ENCODE measurements around the gene ALDH8A1. TPM values are rescaled to one million over a fixed set of nuclear protein-coding genes. Genes with fewer than 3 reads are reported as not detected.

Gene ALDH8A1
- total and polyA plus RNA-seq, 2 donors: 0.60 to 1.1 TPM

DNA sequence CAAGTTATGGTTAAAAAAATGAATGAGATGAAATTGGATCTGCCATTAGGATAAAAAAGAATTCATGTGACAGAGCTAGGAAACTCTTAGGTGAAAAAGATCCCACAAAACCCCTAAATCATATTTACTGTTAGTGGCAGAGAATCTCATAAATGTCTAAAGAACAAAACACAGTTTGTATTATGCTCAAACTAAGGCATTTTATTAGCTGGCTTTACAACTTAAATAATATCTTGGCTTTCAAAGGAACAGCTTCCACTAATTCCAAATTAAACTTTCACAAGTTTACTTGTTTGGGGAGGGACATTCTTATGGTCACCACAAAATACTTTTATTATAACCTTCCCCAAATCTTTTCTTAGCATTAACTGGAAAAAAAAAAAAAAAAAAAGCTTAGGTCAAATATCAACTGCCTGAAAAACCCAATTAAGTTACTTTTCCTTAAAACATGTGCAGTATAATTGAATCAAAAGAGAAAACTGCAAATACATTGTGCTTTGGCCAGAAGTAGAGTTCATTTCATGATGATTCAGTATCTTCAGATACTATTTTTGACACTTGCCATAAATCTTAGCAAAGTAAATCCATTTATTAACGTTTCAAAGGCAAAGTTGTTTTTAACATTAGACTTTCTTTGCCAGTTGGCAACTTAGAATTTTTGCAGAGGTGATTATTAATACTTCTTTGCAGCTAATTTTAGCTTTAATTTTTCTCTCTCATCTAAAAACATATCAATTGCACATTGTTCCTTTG is 14.7 kb upstream of the ALDH8A1 start:
- DNase-seq (ENCODE audit: extremely low spot score): no peak
- Histone ChIP-seq H3K36me3 (ENCODE audit: insufficient read depth) (peaks cover 4% of the 10 kb centered on the region), H3K27ac (ENCODE audit: low read depth) (no peak overlapping the region), H3K4me3 (ENCODE audit: low read depth, low read length) (no peak overlapping the region), H3K4me1 (ENCODE audit: insufficient read depth) (no peaks in the 10 kb centered on the region)
- 27% methylated on average over 1 of the region's 1 CpG for WGBS

DNA sequence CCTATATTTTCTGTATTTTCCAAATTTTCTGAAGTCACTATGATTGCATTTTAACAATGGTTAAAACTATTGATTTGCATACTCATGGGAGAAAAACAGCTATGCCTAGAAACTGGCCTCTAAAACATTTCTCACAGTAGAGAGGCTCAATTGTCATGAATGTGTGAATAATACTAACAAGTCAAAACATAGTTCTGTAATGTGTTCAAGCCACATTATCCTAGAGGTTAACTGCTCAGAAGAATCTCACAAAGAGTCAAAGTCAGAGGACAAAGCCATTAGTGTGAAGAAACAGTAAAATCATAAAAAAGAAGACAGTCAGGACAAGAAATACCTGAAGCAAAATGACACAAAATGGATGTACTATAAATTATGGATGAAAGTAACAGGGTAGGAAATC is 12.5 kb upstream of the ALDH8A1 start:
- no peaks in the 10 kb centered on the region for H3K4me1 ChIP-seq (ENCODE audit: insufficient read depth)

DNA sequence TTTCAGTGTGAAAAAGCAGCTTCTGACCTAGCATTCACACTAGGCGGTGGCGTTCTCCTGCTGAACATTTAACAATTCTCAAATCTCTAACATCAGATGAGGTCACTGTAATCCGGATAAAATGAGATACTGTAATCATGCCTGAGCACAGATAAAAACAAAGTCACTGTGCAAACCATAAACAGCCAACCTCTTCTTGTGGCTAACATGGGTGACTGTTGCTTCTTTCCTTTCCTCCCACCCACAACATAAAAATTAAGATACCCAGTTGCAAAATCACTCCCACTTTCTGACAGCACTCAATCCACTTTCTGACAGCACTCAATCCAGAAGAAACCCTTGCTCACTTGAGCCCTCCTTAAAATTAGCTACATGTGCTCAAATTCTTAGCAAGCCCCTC is 11.5 kb upstream of the ALDH8A1 start:
- H3K4me3 ChIP-seq (ENCODE audit: low read depth, low read length): no peak overlapping the region
- no peak for DNase-seq (ENCODE audit: extremely low spot score)
- H3K36me3 ChIP-seq (ENCODE audit: insufficient read depth): peaks cover 4% of the 10 kb centered on the region
- H3K4me1 ChIP-seq (ENCODE audit: insufficient read depth): no peaks in the 10 kb centered on the region
- no peak overlapping the region for H3K27ac ChIP-seq (ENCODE audit: low read depth)
- WGBS: 90% methylated on average over 3 of the region's 3 CpGs

More for the DNA sequence above, 12.5 kb upstream of the ALDH8A1 start:
- H3K4me3 ChIP-seq (ENCODE audit: low read depth, low read length): no peak overlapping the region
- DNase-seq (ENCODE audit: extremely low spot score): no peak
- H3K36me3 ChIP-seq (ENCODE audit: insufficient read depth): peaks cover 4% of the 10 kb centered on the region
- H3K27ac ChIP-seq (ENCODE audit: low read depth): no peak overlapping the region

DNA sequence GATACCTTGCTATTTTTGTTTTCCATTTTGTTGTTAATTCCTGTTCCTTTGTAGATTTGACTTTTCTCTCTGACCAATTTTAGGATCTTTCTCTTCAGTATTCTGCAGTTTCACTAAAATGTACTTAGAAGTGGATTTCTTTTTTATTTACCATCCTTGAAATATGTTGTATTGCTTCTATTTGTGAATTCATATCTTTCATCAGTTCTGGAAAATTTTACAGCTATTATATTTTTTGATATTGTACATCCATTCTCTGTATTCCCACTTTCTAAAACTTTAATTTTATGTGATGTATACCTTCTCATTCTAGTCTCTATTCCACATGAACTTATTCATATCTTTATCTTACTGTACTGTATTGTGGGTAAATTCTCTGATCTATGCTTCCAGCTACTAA is 9.7 kb upstream of the ALDH8A1 start:
- no peaks in the 10 kb centered on the region for H3K4me1 ChIP-seq (ENCODE audit: insufficient read depth)
- peaks cover 4% of the 10 kb centered on the region for H3K36me3 ChIP-seq (ENCODE audit: insufficient read depth)
- H3K27ac ChIP-seq (ENCODE audit: low read depth): no peak overlapping the region
- no peak overlapping the region for H3K4me3 ChIP-seq (ENCODE audit: low read depth, low read length)
- no peak for DNase-seq (ENCODE audit: extremely low spot score)

DNA sequence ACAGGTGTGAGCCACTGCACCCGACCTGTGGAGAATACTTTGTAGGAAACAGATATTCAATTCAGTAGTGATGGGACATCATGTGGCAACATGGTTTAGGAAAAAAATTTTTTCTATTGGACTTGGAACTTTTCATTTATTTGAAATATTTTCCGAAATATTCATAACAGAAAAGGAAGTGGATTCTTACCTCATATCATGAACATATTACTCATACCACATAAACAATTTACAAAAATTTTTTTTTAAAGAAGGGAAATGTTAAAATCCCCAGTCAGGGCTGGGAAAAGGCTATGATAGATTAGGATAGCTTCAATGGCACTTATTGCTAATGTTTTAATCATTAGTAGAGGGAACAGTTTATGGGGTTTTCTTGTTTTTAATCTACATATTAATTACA is 6.8 kb upstream of the ALDH8A1 start:
- H3K36me3 ChIP-seq (ENCODE audit: insufficient read depth): no peaks in the 10 kb centered on the region

DNA sequence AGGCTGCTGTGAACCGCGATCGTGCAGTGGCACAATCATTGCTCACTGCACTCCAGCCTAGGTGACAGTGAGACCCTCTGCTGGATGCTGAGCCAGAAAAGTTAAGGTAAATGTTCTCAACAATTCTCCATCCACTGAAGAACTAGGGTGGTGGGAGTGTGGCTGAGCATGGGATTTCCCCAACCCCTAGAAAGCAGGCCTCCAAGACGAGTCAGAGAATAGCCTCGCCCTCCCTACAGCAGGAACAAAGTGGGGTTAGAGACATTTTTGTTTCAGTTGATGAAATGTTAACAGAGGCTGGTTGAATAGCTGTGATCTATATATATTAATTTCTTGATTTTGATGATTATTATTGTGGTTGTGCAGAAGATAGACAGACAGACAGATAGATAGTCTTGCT is 6.1 kb upstream of the ALDH8A1 start:
- H3K4me1 ChIP-seq (ENCODE audit: insufficient read depth): no peaks in the 10 kb centered on the region
- DNase-seq (ENCODE audit: extremely low spot score): no peak
- H3K27ac ChIP-seq (ENCODE audit: low read depth): no peak overlapping the region
- 94% methylated on average over 5 of the region's 5 CpGs for WGBS
- H3K36me3 ChIP-seq (ENCODE audit: insufficient read depth): no peaks in the 10 kb centered on the region
- H3K4me3 ChIP-seq (ENCODE audit: low read depth, low read length): no peak overlapping the region

More for the DNA sequence above, 6.8 kb upstream of the ALDH8A1 start:
- H3K27ac ChIP-seq (ENCODE audit: low read depth): no peak overlapping the region
- DNase-seq (ENCODE audit: extremely low spot score): no peak
- H3K4me3 ChIP-seq (ENCODE audit: low read depth, low read length): no peak overlapping the region
- WGBS: 88% methylated on average over 2 of the region's 2 CpGs
- H3K4me1 ChIP-seq (ENCODE audit: insufficient read depth): no peaks in the 10 kb centered on the region

DNA sequence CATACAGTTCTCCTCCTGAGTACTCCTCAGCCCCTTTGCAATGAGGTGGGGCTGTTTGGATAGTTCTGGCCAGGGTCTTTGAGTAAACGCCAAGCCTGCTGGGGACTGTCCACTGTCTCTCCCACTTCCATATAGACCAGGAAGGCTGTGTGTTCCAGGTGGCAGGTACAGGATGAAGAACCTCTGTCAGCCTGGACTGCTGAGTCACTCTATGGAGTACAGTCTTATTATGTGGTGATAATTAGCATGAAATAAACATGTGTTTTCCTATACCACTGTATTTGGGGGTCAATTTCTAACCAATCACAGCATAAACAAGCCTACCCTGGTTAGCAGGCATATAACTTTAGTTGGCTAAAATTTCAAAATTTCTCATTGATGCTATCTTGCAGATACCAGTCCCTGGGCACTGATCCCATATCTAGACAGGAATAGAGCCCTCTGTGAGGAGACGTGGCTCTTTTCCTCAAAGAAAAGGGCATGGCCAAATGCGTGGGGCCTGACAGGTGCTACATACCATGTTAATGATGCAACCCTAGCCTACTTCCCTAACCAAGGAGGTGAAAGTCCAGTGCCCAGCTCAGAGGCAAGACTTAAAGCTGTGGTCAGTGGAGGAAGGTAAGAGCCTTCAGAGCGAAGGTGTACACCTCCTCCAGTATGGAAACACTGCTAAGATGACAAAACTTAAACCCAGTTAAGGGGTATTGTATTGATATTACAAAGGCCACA is 4.5 kb upstream of the ALDH8A1 start:
- Histone ChIP-seq H3K4me1 (ENCODE audit: insufficient read depth) (no peaks in the 10 kb centered on the region), H3K4me3 (ENCODE audit: low read depth, low read length) (no peak overlapping the region)
- WGBS: 80% methylated on average over 4 of the region's 4 CpGs

DNA sequence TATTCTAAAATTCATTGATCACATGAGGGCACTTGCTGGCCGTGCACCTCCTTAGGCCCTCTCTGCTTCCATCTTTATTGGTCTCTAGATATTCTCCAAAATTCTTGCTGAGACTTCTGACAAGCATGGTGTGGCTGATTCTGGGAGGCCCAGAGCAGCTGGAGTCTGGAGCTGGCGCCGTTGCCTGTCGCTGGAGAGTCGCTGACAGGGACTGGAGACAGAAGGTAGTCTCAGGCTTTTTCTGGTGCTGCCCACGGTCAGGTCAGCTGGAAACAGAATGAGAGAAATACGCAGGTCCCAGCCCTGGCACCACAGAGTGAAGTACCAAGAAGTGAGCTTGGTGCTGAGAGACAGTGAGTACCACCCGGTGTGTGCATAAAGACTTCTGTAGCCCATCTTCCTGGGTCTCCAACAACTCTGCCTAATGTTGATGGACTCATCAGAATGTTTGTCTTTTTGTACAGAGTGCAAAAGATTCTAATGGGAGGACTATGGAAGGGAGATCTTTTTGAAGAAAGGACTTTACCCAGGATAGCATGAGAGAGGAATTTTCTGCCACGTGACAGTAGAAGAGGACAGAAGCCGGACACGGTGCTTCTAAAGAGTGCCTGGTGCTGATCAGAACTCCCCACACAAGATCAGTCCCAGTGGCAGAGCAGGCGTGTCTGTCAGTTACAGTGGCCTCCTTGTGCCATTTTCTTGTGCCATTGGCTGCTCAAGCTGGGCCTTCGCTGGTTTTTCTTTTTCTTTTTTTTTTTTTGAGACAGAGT is 1.8 kb upstream of the ALDH8A1 start:
- Histone ChIP-seq H3K4me1 (ENCODE audit: insufficient read depth) (no peaks in the 10 kb centered on the region), H3K36me3 (ENCODE audit: insufficient read depth) (no peaks in the 10 kb centered on the region), H3K4me3 (ENCODE audit: low read depth, low read length) (no peak overlapping the region), H3K27ac (ENCODE audit: low read depth) (no peak overlapping the region)
- no peak for DNase-seq (ENCODE audit: extremely low spot score)
- WGBS: 87% methylated on average over 13 of the region's 13 CpGs

More for the DNA sequence above, 4.5 kb upstream of the ALDH8A1 start:
- Histone ChIP-seq H3K36me3 (ENCODE audit: insufficient read depth) (no peaks in the 10 kb centered on the region), H3K27ac (ENCODE audit: low read depth) (no peak overlapping the region)
- no peak for DNase-seq (ENCODE audit: extremely low spot score)

DNA sequence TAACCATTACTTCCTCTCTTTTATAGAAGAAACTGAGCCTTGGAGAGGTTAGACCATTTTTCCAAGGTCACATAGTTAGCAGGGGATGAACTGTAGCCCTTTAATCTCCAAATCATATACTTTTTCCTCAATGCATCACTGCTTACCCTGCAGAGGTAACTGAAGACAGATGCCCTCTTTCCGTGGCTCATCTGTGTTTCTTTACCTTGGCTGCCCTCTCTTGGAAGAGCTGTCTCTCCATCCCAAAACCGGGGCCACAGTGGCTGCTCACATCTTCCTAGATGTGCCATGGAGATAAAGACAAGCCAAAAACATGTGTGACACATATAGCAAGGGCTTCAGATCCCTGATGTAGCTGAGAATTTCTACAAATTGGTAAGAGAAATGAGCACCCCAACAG is 581 bp upstream of the ALDH8A1 start:
- Histone ChIP-seq H3K4me3 (ENCODE audit: low read depth, low read length) (no peak overlapping the region), H3K27ac (ENCODE audit: low read depth) (no peak overlapping the region), H3K4me1 (ENCODE audit: insufficient read depth) (no peaks in the 10 kb centered on the region), H3K36me3 (ENCODE audit: insufficient read depth) (no peaks in the 10 kb centered on the region)
- WGBS: 48% methylated on average over 2 of the region's 2 CpGs
- no peak for DNase-seq (ENCODE audit: extremely low spot score)

DNA sequence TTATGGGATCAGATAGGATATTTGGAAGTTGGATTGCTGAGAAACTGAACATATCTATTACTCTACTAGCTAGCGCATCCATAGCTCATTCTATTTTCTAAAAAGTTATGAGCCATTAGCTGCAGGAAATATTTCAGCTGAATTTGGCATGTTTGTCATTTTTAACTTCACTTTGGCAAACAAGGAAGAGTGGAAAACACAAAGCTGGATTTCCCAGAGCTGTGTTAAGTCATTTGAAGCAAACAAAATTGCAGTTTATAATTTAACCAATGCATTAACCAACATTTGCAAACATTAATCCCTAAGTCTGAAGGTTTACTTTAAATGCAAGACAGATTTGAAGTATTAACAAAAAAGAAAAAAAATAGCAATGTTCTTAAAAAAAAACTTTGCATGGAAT is 1.2 kb downstream of the ALDH8A1 start:
- H3K36me3 ChIP-seq (ENCODE audit: insufficient read depth): no peaks in the 10 kb centered on the region
- no peak overlapping the region for H3K4me3 ChIP-seq (ENCODE audit: low read depth, low read length)
- WGBS: 81% methylated on average over 1 of the region's 1 CpG
- no peak for DNase-seq (ENCODE audit: extremely low spot score)
- H3K4me1 ChIP-seq (ENCODE audit: insufficient read depth): no peaks in the 10 kb centered on the region
- no peak overlapping the region for H3K27ac ChIP-seq (ENCODE audit: low read depth)

DNA sequence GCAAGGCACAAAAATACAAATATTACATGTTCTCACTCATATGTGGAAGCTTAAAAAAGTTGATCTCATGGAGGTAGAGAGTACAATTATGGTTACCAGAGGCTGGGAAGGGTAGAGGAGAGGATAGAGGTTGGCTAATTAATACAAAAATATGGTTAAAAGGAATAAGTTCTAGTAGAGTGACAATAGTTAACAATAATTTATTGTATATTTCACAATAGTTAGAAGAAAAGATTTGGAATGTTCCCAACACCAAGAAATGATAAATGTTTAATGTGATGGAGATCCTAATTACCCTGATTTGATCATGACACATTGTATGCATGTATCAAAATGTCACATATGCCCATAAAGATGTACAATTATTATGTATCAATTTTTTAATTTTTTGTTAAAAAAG is 1.8 kb downstream of the ALDH8A1 start:
- Histone ChIP-seq H3K36me3 (ENCODE audit: insufficient read depth) (no peaks in the 10 kb centered on the region), H3K4me3 (ENCODE audit: low read depth, low read length) (no peak overlapping the region), H3K27ac (ENCODE audit: low read depth) (no peak overlapping the region), H3K4me1 (ENCODE audit: insufficient read depth) (no peaks in the 10 kb centered on the region)
- no peak for DNase-seq (ENCODE audit: extremely low spot score)

DNA sequence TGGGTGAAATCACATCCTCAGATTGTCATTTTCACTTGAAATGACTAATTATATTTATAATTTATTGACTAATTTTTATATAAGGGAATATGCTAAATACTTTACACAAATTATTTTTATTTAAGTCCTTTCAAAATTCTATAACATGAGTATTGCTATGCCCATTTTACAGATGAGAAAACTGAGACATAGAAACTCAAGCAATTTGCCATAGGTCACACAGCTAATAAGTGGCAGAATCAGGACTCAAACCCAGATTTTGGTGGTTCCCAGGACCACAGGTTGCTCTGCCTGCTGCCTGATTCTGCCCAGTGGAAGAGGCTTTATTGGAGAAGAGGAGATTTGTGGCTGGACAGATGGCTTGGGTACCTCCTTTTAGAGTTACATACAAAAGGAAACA is 4.9 kb downstream of the ALDH8A1 start:
- Histone ChIP-seq H3K4me1 (ENCODE audit: insufficient read depth) (no peaks in the 10 kb centered on the region), H3K4me3 (ENCODE audit: low read depth, low read length) (no peak overlapping the region), H3K36me3 (ENCODE audit: insufficient read depth) (no peaks in the 10 kb centered on the region), H3K27ac (ENCODE audit: low read depth) (no peak overlapping the region)
- no peak for DNase-seq (ENCODE audit: extremely low spot score)

DNA sequence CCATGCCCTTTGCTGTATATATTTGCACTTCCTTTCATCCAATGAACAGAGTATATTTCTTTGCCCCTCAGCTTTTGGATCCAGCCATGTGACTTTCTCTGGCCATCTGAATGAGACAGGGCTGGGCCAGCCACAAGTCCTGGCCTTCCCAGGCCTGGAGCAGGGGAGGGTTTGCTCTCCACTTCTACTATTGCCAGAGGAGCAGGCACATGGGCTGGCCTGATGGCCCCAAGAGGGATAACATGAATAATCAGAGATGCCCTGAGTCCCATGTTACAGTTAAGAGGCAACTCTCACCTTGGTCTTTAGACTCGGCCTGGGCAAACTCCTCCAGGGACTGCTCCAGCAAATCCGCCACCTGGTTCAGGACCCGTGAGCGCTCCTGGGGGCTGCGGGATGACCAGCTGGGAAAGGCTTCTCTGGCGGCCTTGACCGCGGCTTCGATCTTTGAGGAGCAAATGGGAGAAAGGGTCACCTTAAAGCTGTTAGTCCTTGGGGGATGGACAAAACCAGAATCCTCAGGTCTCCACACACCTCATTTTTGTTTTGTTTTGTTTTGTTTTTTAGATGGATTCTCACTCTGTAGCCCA is 6.3 kb downstream of the ALDH8A1 start:
- DNase-seq (ENCODE audit: extremely low spot score): no peak
- H3K27ac ChIP-seq (ENCODE audit: low read depth): no peak overlapping the region
- H3K36me3 ChIP-seq (ENCODE audit: insufficient read depth): no peaks in the 10 kb centered on the region
- H3K4me1 ChIP-seq (ENCODE audit: insufficient read depth): no peaks in the 10 kb centered on the region
- no peak overlapping the region for H3K4me3 ChIP-seq (ENCODE audit: low read depth, low read length)
- 96% methylated on average over 9 of the region's 9 CpGs for WGBS

DNA sequence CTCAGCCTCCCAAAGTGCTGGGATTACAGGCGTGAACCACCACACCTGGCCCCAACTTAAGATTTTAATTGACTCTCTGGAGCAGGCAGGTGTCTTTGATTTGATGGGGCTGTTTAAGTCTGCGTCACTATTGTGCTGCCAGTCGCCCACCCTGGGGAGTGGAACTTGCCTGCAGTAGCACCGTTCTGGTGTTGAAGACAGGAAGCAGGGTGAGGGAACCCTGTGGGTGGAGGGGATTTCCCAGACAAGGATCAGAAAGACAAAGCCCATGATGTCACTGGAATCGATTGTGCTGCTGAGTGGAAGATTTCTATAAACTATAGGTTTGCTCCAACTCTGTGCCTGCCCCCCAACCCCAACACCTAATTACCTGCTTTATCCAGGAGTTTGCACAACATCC is 11.0 kb downstream of the ALDH8A1 start:
- no peak overlapping the region for H3K4me3 ChIP-seq (ENCODE audit: low read depth, low read length)
- H3K36me3 ChIP-seq (ENCODE audit: insufficient read depth): no peaks in the 10 kb centered on the region
- 76% methylated on average over 5 of the region's 5 CpGs for WGBS
- H3K27ac ChIP-seq (ENCODE audit: low read depth): no peak overlapping the region
- DNase-seq (ENCODE audit: extremely low spot score): no peak
- no peaks in the 10 kb centered on the region for H3K4me1 ChIP-seq (ENCODE audit: insufficient read depth)
